ENCODE results near the gene PYM1.
"Not testable (repeated sequence)": the region's sequence is repeated elsewhere in the genome, so short reads cannot be mapped to it uniquely, and the experiment has no call there.

Gene PYM1

DNA sequence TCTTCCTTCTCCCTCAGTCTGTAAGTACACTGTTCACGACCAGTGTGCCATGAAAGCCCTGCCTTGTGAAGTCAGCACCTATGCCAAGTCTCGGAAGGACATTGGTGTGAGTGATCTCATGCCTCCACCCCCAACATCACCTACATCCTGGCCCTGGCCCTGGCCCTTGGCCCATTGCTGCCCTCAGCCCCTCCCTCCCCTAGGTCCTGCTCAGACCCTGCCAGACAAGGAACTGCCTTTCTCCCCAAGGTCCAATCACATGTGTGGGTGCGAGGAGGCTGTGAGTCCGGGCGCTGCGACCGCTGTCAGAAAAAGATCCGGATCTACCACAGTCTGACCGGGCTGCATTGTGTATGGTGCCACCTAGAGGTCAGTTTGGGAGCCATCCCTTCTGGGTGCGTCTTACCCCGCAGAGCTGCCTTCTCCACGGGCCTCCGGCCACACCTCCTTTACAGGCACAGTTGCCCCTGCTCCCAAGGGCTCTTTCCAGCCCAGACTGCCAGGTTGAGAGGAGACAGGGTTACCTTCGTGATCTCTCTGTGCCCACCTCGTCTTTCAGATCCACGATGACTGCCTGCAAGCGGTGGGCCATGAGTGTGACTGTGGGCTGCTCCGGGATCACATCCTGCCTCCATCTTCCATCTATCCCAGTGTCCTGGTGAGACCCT, 12.5 kb upstream of the PYM1 start:
- in situ Hi-C loops (cut with HindIII; ENCODE audit: low sequenced_read_pairs), result no loop called here

DNA sequence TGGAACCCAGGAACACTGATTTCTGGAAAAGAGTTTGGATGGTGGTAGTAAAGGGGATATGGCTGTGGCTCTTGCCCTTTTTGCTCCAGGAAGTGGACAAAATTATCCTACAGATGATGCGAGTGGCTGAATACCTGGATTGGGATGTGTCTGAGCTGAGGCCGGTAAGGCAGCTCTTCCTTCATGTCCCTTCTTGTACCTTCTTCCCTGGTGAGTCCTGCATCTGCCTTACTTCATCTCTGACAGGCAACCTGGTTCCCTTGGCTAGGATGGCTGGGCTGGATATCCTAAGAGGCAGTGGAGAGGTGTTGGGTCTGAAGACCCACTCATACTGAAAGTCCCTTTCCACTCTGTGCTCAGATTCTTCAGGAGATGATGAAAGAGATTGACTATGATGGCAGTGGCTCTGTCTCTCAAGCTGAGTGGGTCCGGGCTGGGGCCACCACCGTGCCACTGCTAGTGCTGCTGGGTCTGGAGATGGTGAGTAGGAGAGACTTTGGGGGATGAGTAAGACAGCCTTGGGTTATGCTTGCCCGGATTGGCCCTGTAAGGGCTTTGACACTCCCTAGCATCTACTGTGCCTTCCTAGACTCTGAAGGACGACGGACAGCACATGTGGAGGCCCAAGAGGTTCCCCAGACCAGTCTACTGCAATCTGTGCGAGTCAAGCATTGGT, 11.3 kb upstream of the PYM1 start:
- in situ Hi-C loops (cut with HindIII; ENCODE audit: low sequenced_read_pairs), result no loop called here

DNA sequence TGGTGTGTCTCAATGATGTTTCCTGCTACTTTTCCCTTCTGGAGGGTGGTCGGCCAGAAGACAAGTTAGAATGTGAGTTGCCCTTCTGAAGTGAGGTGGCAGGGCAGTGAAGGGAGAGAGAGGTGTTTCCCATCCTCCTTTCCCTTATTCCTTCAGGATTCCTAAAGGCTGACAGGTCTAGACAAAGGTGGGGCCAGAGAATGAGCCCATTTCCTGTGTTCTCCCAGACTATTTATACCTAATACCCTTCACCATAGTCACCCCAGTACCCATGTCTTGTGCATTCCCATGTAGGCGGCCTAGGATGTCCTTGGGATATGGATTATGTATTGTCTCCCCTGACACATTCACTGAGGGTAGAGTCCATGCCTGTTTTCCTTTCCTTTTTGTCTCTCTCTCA, 10.3 kb upstream of the PYM1 start:
- in situ Hi-C loops (cut with HindIII; ENCODE audit: low sequenced_read_pairs), result no loop called here

DNA sequence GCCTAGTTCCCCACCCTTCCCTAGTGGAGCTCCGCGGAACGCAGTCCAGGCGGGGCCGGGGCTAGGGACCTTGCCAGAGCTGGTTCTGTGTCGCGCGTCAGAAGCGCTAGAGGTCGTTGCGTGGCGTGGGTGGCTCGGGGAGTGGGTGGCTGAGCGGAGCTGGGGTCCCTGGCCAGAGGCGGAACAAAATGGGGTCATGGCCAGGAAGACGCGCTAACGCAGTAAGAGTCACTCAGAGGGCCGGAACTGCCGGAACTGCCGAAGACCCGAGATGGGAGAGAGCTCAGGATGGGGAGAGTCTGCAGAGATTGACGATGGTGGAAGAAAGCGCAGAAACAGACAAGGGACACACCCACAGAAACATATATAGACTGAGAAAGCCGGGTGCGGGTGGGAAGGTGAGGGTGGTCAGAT, 8.1 kb upstream of the PYM1 start:
- in situ Hi-C loops (cut with HindIII; ENCODE audit: low sequenced_read_pairs), result no loop called here

DNA sequence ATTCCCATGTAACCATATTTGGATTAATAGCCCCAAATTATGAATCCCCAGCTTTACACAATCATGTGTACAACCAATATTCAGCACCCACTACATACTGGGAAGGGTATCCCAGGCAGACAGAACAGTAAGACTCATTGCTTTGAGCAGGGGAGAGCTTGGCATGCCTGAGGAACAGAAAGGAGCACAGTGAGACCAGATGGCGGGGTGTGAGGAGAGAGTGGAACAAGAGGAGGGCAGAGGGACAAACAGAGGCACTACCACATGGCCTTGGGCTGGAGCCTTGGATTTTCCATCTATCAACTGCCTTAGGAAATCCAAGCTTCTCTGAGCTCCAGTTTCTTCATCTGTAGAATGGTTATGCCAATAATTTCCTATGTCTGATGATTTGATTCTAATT, 7.1 kb upstream of the PYM1 start:
- in situ Hi-C loops (cut with HindIII; ENCODE audit: low sequenced_read_pairs), result no loop called here

DNA sequence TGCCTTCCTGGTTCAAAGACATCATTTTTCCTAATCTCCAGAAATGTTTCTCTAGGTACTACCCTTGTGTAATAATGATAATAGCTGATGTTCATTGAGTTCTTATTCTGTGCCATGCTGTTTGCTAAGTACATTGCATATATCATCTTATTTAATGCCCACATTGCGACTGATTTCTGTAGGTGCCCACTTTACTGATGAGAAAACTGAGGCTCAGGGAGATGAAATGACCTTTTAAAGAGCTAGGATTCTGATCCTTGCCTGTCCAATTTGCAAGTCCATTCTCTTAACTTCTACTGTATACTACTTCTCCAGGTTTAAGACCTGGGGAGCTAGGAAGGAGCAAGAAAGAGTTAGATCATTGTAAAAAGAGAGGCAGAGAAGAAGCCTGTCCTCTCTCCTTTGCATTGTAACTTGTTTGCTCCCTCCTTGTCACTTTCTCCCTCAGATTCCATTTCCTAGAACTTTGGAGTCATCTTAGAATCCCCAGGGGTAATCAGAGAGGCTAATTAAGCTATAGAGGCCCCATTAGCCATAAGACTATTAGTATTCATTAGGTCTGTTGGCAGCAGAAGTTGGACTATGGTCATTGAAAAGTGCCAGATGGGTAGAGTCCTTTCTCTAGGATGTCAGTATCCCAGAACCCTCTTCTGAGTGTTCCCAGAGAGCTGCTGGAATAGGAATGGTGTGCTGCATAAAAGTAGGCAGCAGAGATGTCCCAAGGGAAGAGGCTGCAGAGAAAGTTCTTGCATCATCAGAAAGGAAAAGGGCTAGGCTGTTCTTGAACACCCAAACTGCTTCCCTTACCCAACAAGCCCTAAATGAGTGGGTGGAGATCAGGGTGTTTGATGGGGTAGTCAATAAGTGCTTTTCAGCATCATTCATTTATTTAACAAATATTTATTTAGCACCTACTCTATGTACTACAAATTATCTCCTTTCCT, 6.4 kb upstream of the PYM1 start:
- in situ Hi-C loops (cut with HindIII; ENCODE audit: low sequenced_read_pairs), result no loop called here

DNA sequence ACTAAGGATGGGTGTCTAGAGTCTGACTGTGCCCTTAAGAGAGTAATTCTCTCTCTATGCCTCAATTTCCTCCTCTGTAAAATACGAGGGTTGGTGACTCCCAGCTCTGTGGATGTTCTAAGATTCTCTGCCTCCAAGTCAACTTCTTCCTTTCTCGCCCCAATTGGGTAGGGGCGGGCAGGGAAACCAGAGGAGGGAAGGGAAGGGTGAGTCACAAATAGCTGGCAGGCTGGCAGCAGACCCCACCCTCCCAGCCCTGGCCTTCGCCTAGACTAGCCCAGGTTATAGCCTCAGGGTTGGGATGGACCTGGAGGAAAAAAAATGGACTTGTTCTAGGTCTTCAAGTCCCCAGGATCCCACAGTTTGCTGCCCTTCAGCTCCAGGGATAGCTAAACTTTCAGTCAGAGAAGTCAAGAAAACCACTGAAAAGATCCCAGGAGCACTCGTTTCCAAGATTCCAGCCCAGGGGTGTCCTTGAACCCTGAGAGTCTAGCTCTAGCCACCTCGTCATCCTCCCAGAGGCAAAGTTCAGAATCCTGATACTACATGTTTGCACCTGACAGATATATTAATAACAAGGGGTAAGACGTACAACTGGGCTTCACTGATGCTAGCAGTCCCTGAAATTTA, 5.6 kb upstream of the PYM1 start:
- in situ Hi-C loops (cut with HindIII; ENCODE audit: low sequenced_read_pairs), result no loop called here

DNA sequence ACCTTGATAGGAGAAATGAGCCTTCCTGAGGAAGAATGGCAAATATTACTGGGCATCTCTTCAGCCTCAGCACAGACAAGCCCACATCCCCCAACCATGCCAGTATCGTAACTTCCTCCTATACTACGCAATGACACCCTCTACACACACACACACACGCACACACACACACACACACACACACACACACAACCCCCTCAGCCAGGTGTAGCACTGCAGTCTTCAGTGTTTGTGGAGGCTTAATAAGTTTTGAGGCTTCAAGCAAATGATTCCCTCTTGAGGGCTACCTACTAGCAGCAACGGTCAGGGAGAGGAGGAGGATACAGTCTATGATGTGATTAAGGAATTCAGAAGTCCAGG, 4.8 kb upstream of the PYM1 start:
- in situ Hi-C loops (cut with HindIII; ENCODE audit: low sequenced_read_pairs), result no loop called here

DNA sequence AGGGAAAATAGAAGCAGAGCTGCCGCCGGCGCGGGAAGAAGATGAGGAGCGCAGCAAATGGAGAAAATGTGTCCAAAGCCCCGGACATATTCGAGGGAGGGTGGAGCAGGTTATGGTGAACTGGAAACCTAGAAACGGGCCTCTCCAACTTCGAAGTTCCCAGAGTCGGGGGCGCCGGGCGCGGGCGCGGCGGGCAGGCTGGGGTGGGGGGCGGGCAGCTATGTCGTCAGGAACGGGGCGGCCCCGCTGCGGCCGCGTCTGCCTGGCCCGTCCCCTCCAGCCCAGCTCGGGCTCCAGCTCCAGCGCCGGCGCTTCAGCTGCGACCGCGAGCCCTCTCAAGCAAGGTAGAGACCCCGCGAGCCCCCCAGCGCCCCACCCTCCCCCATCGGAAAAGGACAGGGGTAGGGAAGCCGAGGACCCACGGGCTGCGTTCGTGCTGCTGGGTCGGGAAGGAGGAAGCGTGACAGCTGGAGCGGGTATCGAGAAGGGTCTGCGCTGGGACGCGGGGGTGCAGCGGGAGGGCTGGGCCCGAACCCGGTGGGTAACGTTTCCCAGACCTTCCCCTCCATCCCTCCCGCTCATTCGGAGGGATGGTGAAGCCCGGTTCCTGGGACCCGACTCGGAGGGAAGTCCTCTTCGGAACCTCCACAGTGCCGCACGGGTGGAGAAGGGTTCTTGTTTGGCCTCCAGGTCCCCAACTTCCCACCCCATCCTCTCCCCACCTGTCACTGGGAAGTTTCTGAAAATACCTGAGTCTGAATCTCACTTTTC, 4.3 kb upstream of the PYM1 start:
- in situ Hi-C loops (cut with HindIII; ENCODE audit: low sequenced_read_pairs), result no loop called here

DNA sequence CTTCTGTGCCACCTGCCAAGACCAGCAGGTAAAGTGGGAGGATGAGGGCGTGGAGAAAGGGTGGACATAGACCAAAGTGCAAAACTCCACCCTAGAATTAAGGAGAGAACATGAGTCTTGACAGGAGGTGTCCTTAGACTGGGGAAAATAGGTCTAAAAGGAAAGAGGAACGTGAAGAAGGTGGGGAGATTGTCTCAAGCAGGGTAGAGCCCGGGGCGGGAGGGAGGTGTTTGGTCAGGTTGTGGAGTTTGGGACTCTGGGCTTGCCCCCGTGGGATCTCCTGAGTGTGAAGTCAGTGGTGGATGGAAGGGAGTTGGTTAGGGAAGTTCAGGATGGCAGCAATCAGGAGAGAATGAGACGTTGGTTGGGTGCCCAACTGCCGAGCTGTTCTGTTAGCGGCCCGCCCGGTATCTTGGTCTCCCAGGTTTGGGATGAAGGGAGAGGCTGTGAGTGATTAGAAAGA, 3.7 kb upstream of the PYM1 start:
- in situ Hi-C loops (cut with HindIII; ENCODE audit: low sequenced_read_pairs), result no loop called here

DNA sequence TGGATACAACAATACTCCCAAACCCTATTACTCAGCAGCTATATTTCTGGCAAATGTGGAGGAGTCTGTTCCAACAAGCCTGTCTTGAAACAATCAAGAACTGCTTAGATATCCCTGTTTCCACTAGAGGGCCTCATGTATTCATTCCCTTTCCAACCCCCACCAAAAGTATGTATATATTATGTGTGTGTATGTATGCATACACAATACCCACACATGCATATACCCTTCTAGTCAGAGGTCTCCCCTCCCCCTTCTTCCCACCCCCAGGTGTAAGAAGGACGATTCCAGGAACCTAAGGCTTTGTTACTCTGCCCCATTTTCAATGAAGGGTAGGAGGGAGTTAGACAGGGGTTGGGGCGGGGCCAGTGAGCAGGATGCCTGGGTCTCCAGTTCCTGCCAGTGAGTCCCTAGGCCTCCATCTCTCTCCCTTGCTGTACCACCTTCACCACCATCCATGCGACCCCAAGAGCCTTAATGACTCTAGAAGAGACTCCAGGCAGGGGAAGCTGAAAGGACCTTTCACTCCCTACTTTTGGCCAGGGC, 3.1 kb upstream of the PYM1 start, which contains the start of gene DGKA:
Gene DGKA, plus strand, starts transcription at position 392 of the 546 bp plus-strand sequence. CDS start 5,342 bp downstream, outside the sequence.
- in situ Hi-C loops (cut with HindIII; ENCODE audit: low sequenced_read_pairs), result no loop called here

DNA sequence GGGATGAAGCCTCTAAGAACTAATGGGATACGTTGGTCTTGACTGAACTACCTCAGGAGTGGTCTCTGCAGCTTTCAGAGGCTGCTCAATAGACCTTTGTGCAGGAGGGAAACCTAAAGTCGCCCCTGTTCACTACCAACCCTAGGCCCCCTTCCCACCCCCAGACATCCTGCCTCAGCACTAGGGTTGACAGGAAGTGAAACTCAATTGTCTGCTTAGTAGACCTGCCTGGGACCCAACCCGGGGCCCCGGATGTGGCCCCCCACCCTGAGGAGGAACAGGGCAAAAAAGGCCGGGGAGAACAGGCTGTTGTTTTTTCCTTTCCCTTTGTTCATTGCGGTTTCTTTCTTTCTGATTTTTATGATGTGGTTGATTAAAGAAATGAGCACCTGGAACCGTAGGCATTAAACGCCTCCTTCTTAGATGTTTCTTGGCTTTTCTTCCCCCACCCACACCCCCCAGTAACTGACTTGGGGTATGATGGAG, 1.7 kb upstream of the PYM1 start:
- in situ Hi-C loops (cut with HindIII; ENCODE audit: low sequenced_read_pairs), result no loop called here

DNA sequence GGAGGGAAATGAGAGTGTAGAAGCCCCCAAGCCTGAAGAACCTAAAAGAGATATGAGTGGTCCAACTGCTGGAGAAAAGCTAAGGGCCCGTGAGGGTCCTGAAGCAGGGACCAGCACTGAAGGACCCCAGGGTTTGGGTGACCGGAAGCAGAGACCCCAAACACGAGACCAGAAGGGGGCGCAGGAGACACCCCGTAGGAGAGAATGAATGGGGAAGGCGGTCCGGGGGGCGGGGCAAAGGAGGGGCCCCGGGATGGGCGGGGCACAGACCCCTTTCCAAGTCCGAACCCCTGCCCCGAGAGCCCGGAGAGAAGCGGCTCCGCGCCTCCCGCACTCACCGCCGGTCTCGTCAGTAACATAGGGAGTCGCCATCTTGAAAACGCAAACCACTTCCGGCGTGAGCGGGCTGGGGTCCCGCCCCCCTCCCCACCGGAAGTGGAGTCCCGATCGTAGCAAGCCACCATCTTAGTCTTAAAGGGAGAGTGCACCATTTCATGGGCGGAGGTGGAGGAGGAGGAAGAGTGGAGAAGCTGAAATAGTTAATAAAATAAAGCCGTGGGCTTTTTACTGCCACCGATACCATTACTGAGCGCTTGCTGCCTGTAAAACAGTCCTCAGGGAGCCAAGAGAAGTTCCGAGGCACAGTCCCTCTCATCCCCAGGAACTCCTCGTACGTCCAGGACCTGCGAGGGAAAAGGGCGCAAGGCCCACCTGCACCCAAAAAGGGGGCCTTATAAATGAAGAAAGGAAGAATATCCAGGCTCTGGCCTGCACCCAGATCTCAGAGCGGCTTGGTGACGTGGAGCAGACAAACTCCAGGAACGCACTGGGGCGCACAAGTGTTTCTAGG, 731 bp downstream of the PYM1 start:
- in situ Hi-C loops (cut with HindIII; ENCODE audit: low sequenced_read_pairs), result no loop called here

DNA sequence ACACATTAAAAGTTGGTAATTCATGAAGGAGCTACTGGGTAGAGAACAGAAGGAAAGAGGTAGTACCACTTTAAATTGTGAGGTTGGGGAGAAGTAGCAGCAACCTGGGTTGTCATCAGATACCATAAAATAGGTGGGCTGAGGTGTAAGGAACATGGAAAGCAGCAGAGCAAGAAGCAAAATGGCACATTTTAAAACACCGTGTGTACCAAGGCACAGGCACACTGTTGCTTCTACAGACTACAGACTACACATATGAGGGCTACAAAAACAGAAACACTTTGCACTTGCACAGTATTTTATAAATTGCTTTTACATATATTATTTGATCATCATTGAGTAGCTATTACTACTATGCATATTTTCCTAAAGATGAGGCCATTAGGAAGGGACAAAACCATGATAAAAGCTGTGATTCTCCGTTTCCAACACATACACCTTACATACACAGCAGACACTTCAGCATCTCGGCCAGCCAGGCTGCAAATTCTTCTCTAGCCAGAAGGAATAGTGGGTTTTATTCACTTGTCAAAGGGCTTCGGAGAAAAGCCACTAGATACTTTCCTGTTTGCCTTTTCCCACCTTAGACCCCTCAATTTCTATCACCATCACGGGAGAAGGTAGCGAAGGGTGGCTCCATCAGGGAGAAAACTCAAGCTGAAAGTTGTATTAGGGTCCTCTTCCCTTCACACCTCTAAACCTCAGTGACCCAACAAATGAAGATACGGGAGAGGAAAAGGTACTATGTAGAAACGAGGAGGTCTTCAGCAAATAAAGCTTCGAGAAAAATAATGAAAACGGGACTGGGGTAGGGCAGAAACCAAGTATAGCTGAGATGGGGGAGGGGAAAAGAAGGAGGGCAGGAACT, 1.6 kb downstream of the PYM1 start:
- in situ Hi-C loops (cut with HindIII; ENCODE audit: low sequenced_read_pairs), result no loop called here

DNA sequence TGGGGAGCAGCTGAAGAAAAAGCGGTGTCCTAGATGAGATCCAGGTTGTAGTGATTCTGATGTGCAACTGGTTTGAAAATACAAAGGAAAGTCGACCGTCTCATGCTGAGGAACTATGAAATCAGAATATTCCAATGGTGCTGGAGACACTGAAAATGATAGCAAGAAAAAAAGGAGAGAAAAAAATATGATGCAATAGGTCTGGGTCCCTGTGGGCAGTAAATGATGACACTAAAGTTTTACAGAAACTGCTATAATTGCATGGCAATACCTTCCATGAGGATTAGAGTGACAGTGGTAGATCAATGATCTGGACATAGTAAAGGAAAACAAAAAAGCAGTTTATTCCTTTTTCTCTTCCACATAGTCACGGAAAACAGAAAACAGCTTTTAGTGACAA, 2.3 kb downstream of the PYM1 start:
- in situ Hi-C loops (cut with HindIII; ENCODE audit: low sequenced_read_pairs), result no loop called here

DNA sequence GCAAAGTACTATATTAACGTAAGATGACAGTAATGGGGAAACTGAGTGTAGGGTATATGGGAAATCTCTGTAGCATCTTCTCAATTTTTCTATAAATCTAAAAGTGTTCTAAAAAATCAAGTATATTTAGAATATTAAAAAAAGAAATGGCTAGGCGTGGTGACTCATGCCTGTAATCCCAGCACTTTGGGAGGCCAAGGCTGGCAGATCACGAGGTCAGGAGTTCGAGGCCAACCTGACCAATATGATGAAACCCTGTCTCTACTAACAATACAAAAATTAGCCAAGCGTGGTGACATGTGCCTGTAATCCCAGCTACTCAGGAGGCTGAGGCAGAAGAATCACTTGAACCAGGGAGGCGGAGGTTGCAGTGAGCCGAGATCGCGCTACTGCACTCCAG, 4.0 kb downstream of the PYM1 start:
- in situ Hi-C loops (cut with HindIII; ENCODE audit: low sequenced_read_pairs), result not testable (repeated sequence)

DNA sequence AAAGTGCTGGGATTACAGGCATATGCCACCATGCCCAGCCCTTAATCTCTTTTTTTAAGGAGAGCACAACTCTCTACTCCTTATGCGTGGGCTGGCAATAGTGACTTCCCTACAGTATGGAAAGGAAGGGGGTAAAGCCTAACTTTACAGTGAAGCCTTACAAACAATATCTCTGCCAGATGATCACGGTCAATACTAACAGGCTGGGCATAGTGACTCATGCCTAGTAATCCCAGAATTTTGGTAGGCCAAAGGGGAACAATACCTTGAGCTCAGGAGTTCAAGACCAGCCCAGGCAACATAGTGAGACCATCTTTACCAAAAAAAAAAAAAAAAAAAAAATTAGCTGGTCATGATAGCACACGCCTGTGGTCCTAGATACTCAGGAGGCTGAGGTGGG, 5.6 kb downstream of the PYM1 start:
- in situ Hi-C loops (cut with HindIII; ENCODE audit: low sequenced_read_pairs), result no loop called here

DNA sequence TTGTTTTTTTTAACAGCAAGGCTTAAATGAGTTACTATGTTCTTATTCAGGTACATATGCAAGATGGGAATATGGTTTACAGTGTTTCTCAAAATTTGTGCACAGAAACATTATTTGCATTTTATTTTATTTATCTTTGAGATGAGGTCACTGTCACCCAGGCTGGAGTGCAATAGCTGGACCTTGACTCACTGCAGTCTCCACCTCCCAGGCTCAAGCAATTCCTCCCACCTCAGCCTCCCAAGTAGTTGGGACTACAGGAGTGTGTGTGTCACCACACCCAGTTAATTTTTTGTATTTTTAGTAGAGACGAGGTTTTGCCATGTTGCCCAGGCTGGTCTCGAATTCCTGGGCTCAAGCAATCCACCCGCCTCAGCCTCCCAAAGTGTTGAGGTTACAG, 8.7 kb downstream of the PYM1 start:
- in situ Hi-C loops (cut with HindIII; ENCODE audit: low sequenced_read_pairs), result not testable (repeated sequence)

Data from DLD1 (cell line).